ENCODE measurements around the gene GSDME. TPM values are rescaled to one million over a fixed set of nuclear protein-coding genes. Genes with fewer than 3 reads are reported as not detected.

Gene GSDME
- polyA plus RNA-seq, 1 donor (not counting 4 experiments of a cell fraction or from before 2014, with no cell fraction given) = 105 TPM

- H3K9me3 ChIP-seq (ENCODE audit: control insufficient read depth, low read depth, low read length) = no peaks in the 10 kb centered on the region
- no peak overlapping the region for H3K4me3 ChIP-seq (ENCODE audit: control insufficient read depth in 2 of 3, extremely low read depth in 1 of 3, insufficient read depth in 2 of 3, low read depth in 1 of 3, low read length in 3 of 3)
- dilution Hi-C loops (cut with MboI; ENCODE audit: extremely low pct_ligation_motif_present, low sequenced_read_pairs) = no loop called here
- no peaks in the 10 kb centered on the region for H4K20me1 ChIP-seq (ENCODE audit: control insufficient read depth, extremely low read depth, insufficient read depth, low read length)
- DNase-seq (ENCODE audit: low read depth, low spot score) = no peak
- H3K79me2 ChIP-seq (ENCODE audit: control insufficient read depth, insufficient read depth, low read length) = peaks cover 12% of the 10 kb centered on the region
- no peak overlapping the region for H2AFZ ChIP-seq (ENCODE audit: control insufficient read depth, low read length)
- no peak for FAIRE-seq
- TF ChIP-seq, protein P1, sequence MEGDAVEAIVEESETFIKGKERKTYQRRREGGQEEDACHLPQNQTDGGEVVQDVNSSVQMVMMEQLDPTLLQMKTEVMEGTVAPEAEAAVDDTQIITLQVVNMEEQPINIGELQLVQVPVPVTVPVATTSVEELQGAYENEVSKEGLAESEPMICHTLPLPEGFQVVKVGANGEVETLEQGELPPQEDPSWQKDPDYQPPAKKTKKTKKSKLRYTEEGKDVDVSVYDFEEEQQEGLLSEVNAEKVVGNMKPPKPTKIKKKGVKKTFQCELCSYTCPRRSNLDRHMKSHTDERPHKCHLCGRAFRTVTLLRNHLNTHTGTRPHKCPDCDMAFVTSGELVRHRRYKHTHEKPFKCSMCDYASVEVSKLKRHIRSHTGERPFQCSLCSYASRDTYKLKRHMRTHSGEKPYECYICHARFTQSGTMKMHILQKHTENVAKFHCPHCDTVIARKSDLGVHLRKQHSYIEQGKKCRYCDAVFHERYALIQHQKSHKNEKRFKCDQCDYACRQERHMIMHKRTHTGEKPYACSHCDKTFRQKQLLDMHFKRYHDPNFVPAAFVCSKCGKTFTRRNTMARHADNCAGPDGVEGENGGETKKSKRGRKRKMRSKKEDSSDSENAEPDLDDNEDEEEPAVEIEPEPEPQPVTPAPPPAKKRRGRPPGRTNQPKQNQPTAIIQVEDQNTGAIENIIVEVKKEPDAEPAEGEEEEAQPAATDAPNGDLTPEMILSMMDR (optimal IDR thresholded peaks at IDR 0.05 in 1 of 3, IDR thresholded peaks at IDR 0.05 in 1 of 3, conservative IDR thresholded peaks at IDR 0.05 in 1 of 3; ENCODE audit: extremely low read depth in 1 of 3, insufficient read depth in 2 of 3, low read length in 3 of 3) = no peak
- TF ChIP-seq EZH2 (IDR thresholded peaks at IDR 0.05; ENCODE audit: low read length) = no peak
- no peak overlapping the region for H3K9ac ChIP-seq (ENCODE audit: control insufficient read depth, extremely low read depth, insufficient read depth, low read length)
- H3K9me1 ChIP-seq (ENCODE audit: control insufficient read depth, extremely low read depth, insufficient read depth, low read length) = peaks cover 5% of the 10 kb centered on the region
- H3K4me2 ChIP-seq (ENCODE audit: control insufficient read depth, extremely low read depth, insufficient read depth, low read depth, low read length) = no peak overlapping the region
- peaks cover 9% of the 10 kb centered on the region for H3K4me1 ChIP-seq (ENCODE audit: control insufficient read depth, extremely low read depth, insufficient read depth, low read length)
- no peak overlapping the region for H3K27ac ChIP-seq (ENCODE audit: control insufficient read depth, insufficient read depth, low read length)
- peaks cover 33 to 49% of the 10 kb centered on the region in 2 experiments for H3K36me3 ChIP-seq (ENCODE audit: control insufficient read depth in 2 of 2, extremely low read depth in 1 of 2, insufficient read depth in 2 of 2, low read length in 2 of 2)
- H3K27me3 ChIP-seq (ENCODE audit: control insufficient read depth, extremely low read depth, insufficient read depth, low read length) = no peaks in the 10 kb centered on the region
Observed at GRCh38 chr7:24717247-24717622, 40.0 kb downstream of the GSDME start.

GRCh38 chr7:24716480-24717246, 40.6 kb downstream of the GSDME start:
- no peak for FAIRE-seq
- TF ChIP-seq, protein P1 (optimal IDR thresholded peaks at IDR 0.05 in 1 of 3, IDR thresholded peaks at IDR 0.05 in 1 of 3, conservative IDR thresholded peaks at IDR 0.05 in 1 of 3; ENCODE audit: extremely low read depth in 1 of 3, insufficient read depth in 2 of 3, low read length in 3 of 3) = no peak
- TF ChIP-seq EZH2 (IDR thresholded peaks at IDR 0.05; ENCODE audit: low read length) = no peak
- no peak overlapping the region for H3K9ac ChIP-seq (ENCODE audit: control insufficient read depth, extremely low read depth, insufficient read depth, low read length)
- H4K20me1 ChIP-seq (ENCODE audit: control insufficient read depth, extremely low read depth, insufficient read depth, low read length) = no peaks in the 10 kb centered on the region
- dilution Hi-C loops (cut with MboI; ENCODE audit: extremely low pct_ligation_motif_present, low sequenced_read_pairs) = no loop called here
- DNase-seq (ENCODE audit: low read depth, low spot score) = no peak
- no peaks in the 10 kb centered on the region for H3K27me3 ChIP-seq (ENCODE audit: control insufficient read depth, extremely low read depth, insufficient read depth, low read length)
- H2AFZ ChIP-seq (ENCODE audit: control insufficient read depth, low read length) = no peak overlapping the region
- H3K27ac ChIP-seq (ENCODE audit: control insufficient read depth, insufficient read depth, low read length) = no peak overlapping the region
- H3K36me3 ChIP-seq (ENCODE audit: control insufficient read depth in 2 of 2, extremely low read depth in 1 of 2, insufficient read depth in 2 of 2, low read length in 2 of 2) = peaks cover 35 to 49% of the 10 kb centered on the region in 2 experiments
- no peak overlapping the region for H3K4me2 ChIP-seq (ENCODE audit: control insufficient read depth, extremely low read depth, insufficient read depth, low read depth, low read length)
- no peak overlapping the region for H3K4me3 ChIP-seq (ENCODE audit: control insufficient read depth in 2 of 3, extremely low read depth in 1 of 3, insufficient read depth in 2 of 3, low read depth in 1 of 3, low read length in 3 of 3)
- peaks cover 3% of the 10 kb centered on the region for H3K4me1 ChIP-seq (ENCODE audit: control insufficient read depth, extremely low read depth, insufficient read depth, low read length)
- H3K9me1 ChIP-seq (ENCODE audit: control insufficient read depth, extremely low read depth, insufficient read depth, low read length) = peaks cover 5% of the 10 kb centered on the region
- peaks cover 9% of the 10 kb centered on the region for H3K79me2 ChIP-seq (ENCODE audit: control insufficient read depth, insufficient read depth, low read length)
- no peaks in the 10 kb centered on the region for H3K9me3 ChIP-seq (ENCODE audit: control insufficient read depth, low read depth, low read length)

Measured in keratinocyte (primary cell).